ENCODE data around the gene PPARA. TPM values are rescaled to one million over a fixed set of nuclear protein-coding genes. Genes with fewer than 3 reads are reported as not detected.

PPARA gene
- total and polyA plus RNA-seq, 9 of the 15 experiments (the other 6 are each of a cell fraction or from before 2014, with no cell fraction given) = 0.64 to 5.3 (median 3.5) TPM

DNA sequence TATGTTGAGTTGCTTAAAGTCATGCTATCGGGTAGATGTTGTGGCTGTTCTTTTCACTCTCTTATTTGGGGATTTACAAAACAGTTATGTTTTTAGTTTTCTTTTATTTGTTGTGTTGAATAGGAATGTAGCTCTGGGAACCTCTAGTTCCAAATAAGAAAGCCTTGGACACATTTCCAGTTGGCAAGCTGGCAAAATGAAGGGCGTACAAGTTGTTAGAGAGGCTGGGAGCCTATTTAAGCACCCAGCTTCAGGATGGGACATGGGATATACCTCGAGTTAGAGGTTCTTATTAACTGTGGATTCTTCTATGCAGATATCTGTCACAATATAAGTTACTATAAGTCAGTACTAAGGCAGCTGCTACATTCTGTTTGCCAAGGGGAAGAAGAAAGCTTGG, 22.8 kb downstream of the PPARA start:
- TF ChIP-seq, protein P1, sequence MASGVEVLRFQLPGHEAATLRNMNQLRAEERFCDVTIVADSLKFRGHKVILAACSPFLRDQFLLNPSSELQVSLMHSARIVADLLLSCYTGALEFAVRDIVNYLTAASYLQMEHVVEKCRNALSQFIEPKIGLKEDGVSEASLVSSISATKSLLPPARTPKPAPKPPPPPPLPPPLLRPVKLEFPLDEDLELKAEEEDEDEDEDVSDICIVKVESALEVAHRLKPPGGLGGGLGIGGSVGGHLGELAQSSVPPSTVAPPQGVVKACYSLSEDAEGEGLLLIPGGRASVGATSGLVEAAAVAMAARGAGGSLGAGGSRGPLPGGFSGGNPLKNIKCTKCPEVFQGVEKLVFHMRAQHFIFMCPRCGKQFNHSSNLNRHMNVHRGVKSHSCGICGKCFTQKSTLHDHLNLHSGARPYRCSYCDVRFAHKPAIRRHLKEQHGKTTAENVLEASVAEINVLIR (CRISPR knock-in tag; IDR thresholded peaks at IDR 0.05) = no peak
- TF ChIP-seq HCFC1 (IDR thresholded peaks at IDR 0.05; ENCODE audit: low read depth, low read length) = no peak
- FAIRE-seq = no peak
- no peaks in the 10 kb centered on the region for H3K27me3 ChIP-seq (ENCODE audit: control insufficient read depth in 2 of 2, insufficient read depth in 2 of 2, low read length in 2 of 2)
- no peaks in the 10 kb centered on the region for H3K9me3 ChIP-seq (replicated peaks; ENCODE audit: control insufficient read depth, insufficient read depth, low read depth, low read length)
- H3K79me2 ChIP-seq (ENCODE audit: control insufficient read depth, insufficient read depth, low read length) = no peaks in the 10 kb centered on the region
- no peak overlapping the region for H3K4me3 ChIP-seq
- peaks cover 5 to 7% of the 10 kb centered on the region in 2 experiments; a peak in 3 of 5 replicates for H3K4me1 ChIP-seq (replicated peaks in 1 of 2; ENCODE audit: control insufficient read depth in 2 of 2, insufficient read depth in 2 of 2, low read length in 2 of 2)
- H3K27ac ChIP-seq (ENCODE audit: extremely low read depth, low read depth, low read length) = no peak overlapping the region
- ATAC-seq = no peak
- no peaks in the 10 kb centered on the region for H4K20me1 ChIP-seq (replicated peaks; ENCODE audit: control insufficient read depth, insufficient read depth, low read length)
- 55% methylated on average over 3 of the region's 3 CpGs for WGBS (ENCODE audit: insufficient coverage, low coverage, missing lambda C conversion rate)
- H3K4me2 ChIP-seq (ENCODE audit: insufficient read depth, low read length) = no peak overlapping the region
- in situ Hi-C loops (cut with MboI) (no loop called here), intact Hi-C loops (cut with micrococcal nuclease) (no loop called here)
- no peak overlapping the region for H2AFZ ChIP-seq (ENCODE audit: low read depth, low read length)
- H3K36me3 ChIP-seq (ENCODE audit: control insufficient read depth, insufficient read depth, low read length) = no peaks in the 10 kb centered on the region
- DNase-seq (ENCODE audit: extremely low read depth in 1 of 4, low spot score in 3 of 4) = no peak
- ChIA-PET POLR2A (interaction anchor here (0.9 kb wide), 1 partner anchor 11 kb away, joined by 3 read pairs; no protein-coding TSS in a partner anchor), CTCF (ENCODE audit: low intra/inter-chr PET ratio) (no interaction called here)
- BruUV-seq (replicated peaks) = no TSS peak
- no peaks in the 10 kb centered on the region for H3K9me1 ChIP-seq (ENCODE audit: control insufficient read depth, insufficient read depth, low read length)
- no peak overlapping the region for H3K9ac ChIP-seq (ENCODE audit: insufficient read depth in 1 of 2, low read depth in 2 of 2, low read length in 2 of 2)

DNA sequence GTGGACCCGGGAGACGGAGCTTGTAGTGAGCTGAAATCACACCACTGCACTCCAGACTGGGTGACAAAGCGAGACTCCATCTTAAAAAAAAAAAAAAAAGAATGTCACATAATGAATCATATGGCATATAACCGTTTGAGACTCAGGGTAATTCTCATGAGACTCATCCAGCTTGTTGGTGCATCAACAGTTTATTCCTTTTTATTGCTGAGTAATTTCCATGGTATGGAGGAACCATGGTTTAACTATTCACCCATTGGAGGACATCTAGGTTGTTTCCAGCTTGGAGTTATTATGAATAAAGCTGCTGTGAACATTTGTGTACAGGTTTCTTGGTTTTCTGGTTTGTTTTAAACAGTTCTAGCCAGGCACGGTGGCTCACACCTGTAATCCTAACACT, 25.3 kb downstream of the PPARA start:
- BruUV-seq (replicated peaks) = no TSS peak
- Histone ChIP-seq H2AFZ (ENCODE audit: low read depth, low read length) (no peak overlapping the region), H3K27me3 (ENCODE audit: control insufficient read depth in 2 of 2, insufficient read depth in 2 of 2, low read length in 2 of 2) (no peaks in the 10 kb centered on the region), H3K9ac (ENCODE audit: insufficient read depth in 1 of 2, low read depth in 2 of 2, low read length in 2 of 2) (no peak overlapping the region), H3K79me2 (ENCODE audit: control insufficient read depth, insufficient read depth, low read length) (no peaks in the 10 kb centered on the region), H3K4me2 (ENCODE audit: insufficient read depth, low read length) (no peak overlapping the region), H3K27ac (ENCODE audit: extremely low read depth, low read depth, low read length) (no peak overlapping the region), H3K36me3 (ENCODE audit: control insufficient read depth, insufficient read depth, low read length) (no peaks in the 10 kb centered on the region), H3K4me1 (replicated peaks in 1 of 2; ENCODE audit: control insufficient read depth in 2 of 2, insufficient read depth in 2 of 2, low read length in 2 of 2) (peaks cover 7 to 16% of the 10 kb centered on the region in 2 experiments; a peak in 3 of 5 replicates), H4K20me1 (replicated peaks; ENCODE audit: control insufficient read depth, insufficient read depth, low read length) (no peaks in the 10 kb centered on the region), H3K9me1 (ENCODE audit: control insufficient read depth, insufficient read depth, low read length) (no peaks in the 10 kb centered on the region), H3K9me3 (replicated peaks; ENCODE audit: control insufficient read depth, insufficient read depth, low read depth, low read length) (peaks cover 3% of the 10 kb centered on the region), H3K4me3 (no peak overlapping the region)
- in situ Hi-C loops (cut with MboI) (no loop called here), intact Hi-C loops (cut with micrococcal nuclease) (no loop called here)
- ATAC-seq (no peak), FAIRE-seq (no peak), DNase-seq (ENCODE audit: extremely low read depth in 1 of 4, low spot score in 3 of 4) (no peak)
- ChIA-PET POLR2A (no interaction called here), CTCF (ENCODE audit: low intra/inter-chr PET ratio) (no interaction called here)
- WGBS (ENCODE audit: insufficient coverage, low coverage, missing lambda C conversion rate) = 47% methylated on average over 3 of the region's 5 CpGs
- TF ChIP-seq CBX5 (IDR thresholded peaks at IDR 0.05; ENCODE audit: borderline replicate concordance, low read depth) (no peak), ZNF347 (CRISPR knock-in tag; IDR thresholded peaks at IDR 0.05; ENCODE audit: low read depth) (no peak), MYNN (IDR thresholded peaks at IDR 0.05) (no peak), MYNN (CRISPR knock-in tag; IDR thresholded peaks at IDR 0.05) (no peak), PHF20 (IDR thresholded peaks at IDR 0.05; ENCODE audit: partially characterized antibody) (no peak), TRIM25 (IDR thresholded peaks at IDR 0.05; ENCODE audit: borderline replicate concordance) (no peak), ELF1 (tag; IDR thresholded peaks at IDR 0.05) (no peak), SFPQ (IDR thresholded peaks at IDR 0.05; ENCODE audit: low read depth, low read length) (no peak), NR3C1 (CRISPR knock-in tag; IDR thresholded peaks at IDR 0.05) (no peak), ZNF668 (CRISPR knock-in tag; IDR thresholded peaks at IDR 0.05) (no peak), XRCC5 (IDR thresholded peaks at IDR 0.05; ENCODE audit: low read depth, low read length) (no peak)

All from K562 (cell line).